Amniotic stem cell (primary cell): ENCODE results near the gene SHC1.

Experiments used
- DNase-seq: peaks from one replicate; lab custom pipeline; 2025; lab: John Stamatoyannopoulos, UW

The SHC1 gene

DNA sequence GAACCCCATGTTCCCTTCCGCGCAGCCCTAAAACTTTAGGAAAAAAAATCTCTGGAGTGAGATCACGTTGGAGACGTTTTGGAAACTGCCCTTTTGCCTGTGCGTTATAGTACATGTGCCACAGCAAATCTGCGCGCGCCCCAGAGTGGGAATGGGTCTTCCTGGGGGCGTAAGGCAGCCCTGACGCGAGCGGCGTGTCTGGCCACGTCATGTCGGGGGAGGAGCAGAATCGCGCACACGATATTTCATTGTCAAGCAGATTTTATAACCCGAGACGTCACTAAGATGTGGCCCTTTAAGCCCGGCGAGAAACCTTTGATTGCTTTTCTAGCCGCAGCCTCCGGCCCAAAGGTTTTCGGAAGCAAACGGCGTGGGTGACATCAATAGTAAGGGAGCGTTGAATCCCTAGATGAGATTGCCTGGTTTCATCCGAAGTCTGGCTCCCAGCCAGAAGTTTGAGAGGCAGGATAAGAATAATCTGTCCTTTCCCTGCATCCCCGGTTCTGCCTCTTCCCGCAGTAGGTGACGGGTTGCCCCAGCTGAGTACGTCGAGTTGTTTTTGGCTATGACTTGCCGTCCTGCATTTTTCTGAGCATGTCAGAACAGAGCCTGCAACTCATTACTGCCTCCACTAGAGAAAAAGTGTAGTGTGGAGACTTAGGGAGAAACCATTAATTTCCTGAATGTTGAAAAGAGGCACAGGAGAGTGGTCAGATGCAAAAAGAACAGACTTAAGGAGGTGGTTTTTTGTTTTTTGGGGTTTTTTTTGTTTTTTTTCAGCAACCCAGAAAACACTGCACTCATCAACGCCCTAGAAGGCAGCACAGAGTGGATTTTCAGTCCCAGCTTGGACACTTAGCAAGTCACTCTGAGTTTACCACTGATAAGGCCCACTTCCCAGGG, 33.2 kb downstream of the SHC1 start:
- peak; percentile 85 for DNase-seq

DNA sequence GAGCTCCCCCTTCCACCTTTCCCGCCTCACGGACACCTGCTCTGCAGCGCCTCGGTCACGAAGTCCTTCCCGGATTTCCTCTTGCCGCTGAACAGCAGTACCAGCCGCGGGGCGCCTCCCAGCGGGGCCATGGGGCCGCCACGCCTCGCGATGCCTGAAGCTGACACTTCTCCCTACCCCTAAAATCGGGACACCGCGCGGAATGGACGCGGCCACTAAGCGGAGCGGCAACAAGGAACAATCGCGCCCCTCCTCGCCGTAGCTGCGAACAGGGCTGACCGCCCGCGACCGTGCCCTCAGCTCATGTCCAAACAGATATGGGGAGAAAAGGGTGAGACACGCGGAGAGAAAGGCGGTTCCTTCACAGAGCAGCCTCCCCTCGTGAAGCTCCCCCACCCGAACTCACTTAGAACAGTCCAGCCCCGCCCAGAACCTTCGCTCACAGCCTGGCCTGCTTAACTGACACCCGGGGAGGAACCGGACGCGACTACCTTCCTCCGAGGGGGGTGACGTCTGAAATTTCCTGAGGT, 33.9 kb downstream of the SHC1 start, which contains the start of gene PMVK:
TSS of gene PMVK (minus strand) at position 165 of the 530 bp plus-strand sequence. CDS start at position 131, 34 bp downstream.
- peak; percentile 89 for DNase-seq

- no peak for DNase-seq
Measured at GRCh38 chr1:154935749-154936554, 34.6 kb downstream of the SHC1 start.

DNA sequence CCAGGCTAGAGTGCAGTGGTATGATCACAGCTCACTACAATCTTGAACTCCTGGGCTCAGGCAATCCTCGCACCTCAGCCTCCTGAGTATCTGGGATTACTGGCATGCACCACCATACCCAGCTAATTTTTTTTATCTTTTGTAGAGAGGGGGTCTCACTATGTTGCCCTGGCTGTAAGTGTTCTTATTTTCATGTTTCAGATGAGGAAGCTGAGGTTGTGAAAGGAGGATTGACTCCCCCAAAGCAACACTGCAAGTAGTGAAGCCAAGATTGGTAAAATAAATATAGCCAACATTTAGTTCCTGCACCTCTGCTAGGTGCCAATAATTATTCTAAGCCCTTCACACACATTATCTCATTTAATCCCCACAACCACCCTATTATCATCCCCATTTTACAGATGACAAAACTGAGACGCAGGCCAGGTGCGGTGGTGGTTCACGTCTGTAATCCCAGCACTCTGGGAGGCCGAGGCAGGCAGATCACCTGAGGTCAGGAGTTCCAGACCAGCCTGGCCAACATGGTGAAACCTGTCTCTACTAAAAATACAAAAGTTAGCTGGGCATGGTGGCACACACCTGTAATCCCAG, 36.1 kb downstream of the SHC1 start:
- no peak for DNase-seq

- no peak for DNase-seq
Measured at GRCh38 chr1:154931940-154932487, 38.5 kb downstream of the SHC1 start.

DNA sequence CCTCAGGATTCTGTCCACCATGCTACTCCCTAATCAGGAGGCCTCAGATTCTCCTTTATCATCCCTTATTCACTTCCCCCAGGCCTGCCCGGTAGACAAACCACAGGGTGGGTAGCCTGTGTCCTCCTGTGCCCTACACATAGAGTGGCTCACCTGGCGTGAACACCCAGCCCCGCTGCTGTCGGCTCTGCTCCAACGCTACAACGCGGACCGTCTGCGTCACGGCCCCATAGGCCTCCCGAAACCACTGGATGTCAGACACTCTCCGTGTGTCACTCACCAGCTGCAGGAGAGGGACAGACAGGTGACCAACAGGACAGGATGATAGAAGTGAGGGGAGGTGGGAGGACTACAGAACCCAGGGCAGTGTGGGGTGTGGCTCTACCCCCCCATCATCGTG, 44.3 kb downstream of the SHC1 start:
- no peak for DNase-seq

- DNase-seq = no peak
Measured at GRCh38 chr1:154925335-154926170, 45.0 kb downstream of the SHC1 start.

DNA sequence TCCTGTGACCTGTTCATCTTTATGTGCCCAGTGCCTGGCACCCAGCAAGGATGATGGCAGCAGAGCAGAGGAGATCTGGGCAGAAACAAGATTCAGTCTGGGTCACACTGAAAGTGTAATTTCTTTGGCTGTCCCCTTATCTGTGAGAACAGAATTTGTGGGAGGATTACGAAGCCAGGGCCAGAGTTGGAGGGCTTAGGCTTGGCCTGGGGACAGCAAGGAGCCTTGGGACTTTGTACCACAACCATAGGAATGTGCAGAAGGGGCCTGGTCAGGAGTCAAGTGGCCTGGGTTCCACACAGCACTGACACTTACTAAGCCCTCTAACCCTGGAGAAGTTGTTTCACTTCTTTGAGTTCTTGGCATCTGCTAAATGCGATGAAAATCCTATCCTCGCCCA, 46.9 kb downstream of the SHC1 start:
- DNase-seq = no peak

DNA sequence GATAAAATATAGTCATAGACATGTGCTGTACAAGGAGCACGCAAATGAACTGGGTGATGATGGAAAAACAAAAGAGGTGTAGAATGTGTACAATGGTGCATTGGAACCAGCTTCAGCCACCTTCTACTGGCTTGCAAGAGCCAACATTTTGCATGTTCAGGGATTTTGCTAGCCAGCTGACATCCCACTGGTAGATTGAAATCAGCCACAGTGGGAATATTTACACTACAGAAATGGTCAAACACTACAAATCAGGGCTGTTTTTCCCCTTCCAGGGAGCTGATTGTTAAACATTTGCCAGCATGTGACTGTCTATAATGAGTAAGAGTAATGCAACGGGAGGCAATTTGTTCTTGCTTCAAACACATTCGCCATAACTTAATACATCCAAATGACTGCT, 57.3 kb downstream of the SHC1 start:
- DNase-seq = no peak

DNA sequence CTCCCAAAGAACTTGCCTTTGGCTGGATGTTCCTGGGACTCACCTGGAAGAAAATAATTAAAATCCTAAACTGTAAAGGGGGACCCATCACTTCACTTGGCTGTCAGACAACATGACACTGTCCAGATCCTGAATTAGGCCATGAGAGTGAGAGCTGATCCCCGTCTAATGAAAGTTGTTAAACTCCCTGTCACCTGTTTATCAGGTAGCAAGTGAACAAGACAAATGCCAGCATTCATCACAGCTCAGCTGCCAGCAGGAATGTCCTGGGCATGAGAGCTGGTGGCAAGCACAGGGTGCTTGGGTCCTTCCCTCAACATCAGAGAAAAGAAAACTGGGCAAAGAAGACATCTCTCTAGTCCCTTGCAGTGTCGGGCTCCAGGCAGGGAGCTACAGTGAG, 57.8 kb downstream of the SHC1 start:
- no peak for DNase-seq
